Measurements from ENCODE around the gene POLR1H.

POLR1H gene

GRCh38 chr6:30097902-30098768 lies 37.1 kb downstream of the POLR1H start:
- H3K4me3 ChIP-seq (ENCODE audit: low read depth, low read length): no peak overlapping the region
- no peak overlapping the region for H3K9ac ChIP-seq (ENCODE audit: low read depth, low read length)
- peaks cover 91% of the 10 kb centered on the region for H3K27me3 ChIP-seq (ENCODE audit: control insufficient read depth, insufficient read depth, low read length)
- H3K27ac ChIP-seq (ENCODE audit: low read depth, low read length): no peak overlapping the region
- no peaks in the 10 kb centered on the region for H3K36me3 ChIP-seq (ENCODE audit: control insufficient read depth, insufficient read depth, low read length)
- peaks cover 23% of the 10 kb centered on the region for H3K4me1 ChIP-seq (ENCODE audit: control insufficient read depth, insufficient read depth, low read length)
- H3K9me3 ChIP-seq (ENCODE audit: control insufficient read depth, insufficient read depth, low read length): no peaks in the 10 kb centered on the region

- no peaks in the 10 kb centered on the region for H3K36me3 ChIP-seq (ENCODE audit: control insufficient read depth, insufficient read depth, low read length)
- no peak overlapping the region for H3K9ac ChIP-seq (ENCODE audit: low read depth, low read length)
- H3K9me3 ChIP-seq (ENCODE audit: control insufficient read depth, insufficient read depth, low read length): no peaks in the 10 kb centered on the region
- peaks cover 28% of the 10 kb centered on the region for H3K4me1 ChIP-seq (ENCODE audit: control insufficient read depth, insufficient read depth, low read length)
- peak overlapping the region; percentile 65 for H3K4me3 ChIP-seq (ENCODE audit: low read depth, low read length)
- peaks cover 97% of the 10 kb centered on the region for H3K27me3 ChIP-seq (ENCODE audit: control insufficient read depth, insufficient read depth, low read length)
- no peak overlapping the region for H3K27ac ChIP-seq (ENCODE audit: low read depth, low read length)
These were observed 39.1 kb downstream of the POLR1H start for GRCh38 chr6:30100154-30100553.

DNA sequence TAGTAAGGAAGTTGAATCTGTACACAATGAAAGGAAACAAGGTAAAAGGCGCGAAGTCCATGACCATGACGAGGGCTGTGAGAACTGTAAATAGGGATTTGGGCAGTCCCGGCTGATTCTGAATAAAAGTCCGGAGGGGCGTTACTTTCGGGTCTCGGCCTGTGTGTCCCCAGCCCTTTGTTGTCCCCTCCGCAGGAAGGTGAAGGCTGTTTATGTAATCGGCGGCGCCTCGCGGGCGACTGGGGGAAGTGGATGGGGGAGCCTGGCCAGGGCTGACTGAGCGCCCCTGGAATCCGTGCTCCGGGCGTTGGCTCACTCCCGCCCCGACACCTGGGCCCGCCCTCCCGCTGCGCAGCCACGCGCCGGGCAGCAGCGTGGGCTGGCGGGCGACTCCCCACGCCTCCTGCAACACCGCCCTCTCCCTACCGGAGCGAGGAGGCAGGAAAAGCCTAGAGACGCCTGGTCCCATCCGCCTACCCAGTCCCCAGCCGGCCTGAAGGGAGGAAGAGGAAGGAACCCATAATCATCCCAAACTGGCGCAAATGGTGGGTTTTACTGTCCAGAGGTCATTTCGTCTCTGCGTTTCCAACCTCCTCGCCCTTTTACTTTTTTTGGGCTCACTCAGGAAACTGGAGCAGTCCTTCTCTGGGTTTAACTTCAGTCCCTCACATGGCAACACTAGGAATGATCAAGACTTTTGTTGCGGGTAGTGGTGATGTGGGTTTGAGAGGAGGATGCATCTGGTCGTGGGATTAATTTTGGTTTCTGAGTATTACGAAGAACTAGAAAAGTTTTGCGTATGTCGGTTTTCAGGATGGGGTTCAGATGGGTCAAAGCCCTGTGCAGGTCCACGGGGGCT lies 39.7 kb downstream of the POLR1H start:
- Histone ChIP-seq H3K9me3 (ENCODE audit: control insufficient read depth, insufficient read depth, low read length) (no peaks in the 10 kb centered on the region), H3K27me3 (ENCODE audit: control insufficient read depth, insufficient read depth, low read length) (peaks cover 93% of the 10 kb centered on the region), H3K27ac (ENCODE audit: low read depth, low read length) (no peak overlapping the region), H3K4me3 (ENCODE audit: low read depth, low read length) (peak overlapping the region; percentile 65), H3K4me1 (ENCODE audit: control insufficient read depth, insufficient read depth, low read length) (peaks cover 26% of the 10 kb centered on the region), H3K36me3 (ENCODE audit: control insufficient read depth, insufficient read depth, low read length) (no peaks in the 10 kb centered on the region), H3K9ac (ENCODE audit: low read depth, low read length) (no peak overlapping the region)

DNA sequence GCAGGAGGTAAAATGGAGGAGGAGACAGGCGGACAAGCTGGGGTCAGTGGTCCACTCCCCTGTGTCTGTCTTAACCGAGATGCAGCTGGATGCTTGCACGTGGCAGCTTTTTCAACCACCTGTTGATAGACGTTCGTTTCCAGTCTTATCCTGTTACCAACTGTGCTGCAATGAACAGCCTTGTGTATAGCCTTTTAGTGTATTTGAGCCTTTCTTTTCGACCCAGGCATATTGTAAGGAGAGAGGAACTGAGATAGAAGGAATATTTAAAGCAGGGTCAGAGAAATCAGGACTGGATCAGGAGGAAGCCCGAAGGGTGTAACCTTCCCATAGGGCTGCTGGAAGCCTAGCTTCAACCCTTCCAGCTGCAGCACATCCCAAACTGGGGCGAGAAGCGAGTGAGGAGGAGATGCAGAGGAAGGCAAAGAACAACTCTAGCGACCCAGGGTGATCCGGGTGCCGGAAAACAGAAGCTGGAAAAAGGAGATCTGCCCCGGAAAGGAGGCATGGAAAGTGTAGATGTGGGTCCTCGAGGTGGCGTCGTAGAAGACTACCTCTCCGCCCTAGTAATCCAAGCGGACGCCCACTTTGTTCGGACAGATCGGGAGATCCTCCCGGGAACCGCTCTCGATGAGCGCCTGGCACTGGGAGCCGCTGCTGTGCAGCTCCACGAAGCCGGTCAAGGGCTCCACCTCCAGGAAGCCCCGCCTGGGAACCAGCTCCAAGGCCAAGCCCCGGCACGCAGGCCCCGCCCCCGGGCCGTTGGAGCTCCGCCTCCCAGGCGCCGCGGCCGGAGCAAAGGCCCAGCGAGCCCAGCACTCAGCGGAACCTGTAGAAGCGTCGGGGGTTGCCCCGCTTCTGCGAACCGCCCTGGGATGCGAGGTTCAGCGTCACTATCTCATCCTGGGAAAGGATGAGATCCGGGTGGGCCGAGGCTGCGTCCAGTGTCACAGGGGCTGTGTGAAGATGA lies 40.7 kb downstream of the POLR1H start:
- Histone ChIP-seq H3K4me3 (ENCODE audit: low read depth, low read length) (peak overlapping the region; percentile 65), H3K9ac (ENCODE audit: low read depth, low read length) (no peak overlapping the region), H3K4me1 (ENCODE audit: control insufficient read depth, insufficient read depth, low read length) (peaks cover 25% of the 10 kb centered on the region), H3K27ac (ENCODE audit: low read depth, low read length) (no peak overlapping the region), H3K9me3 (ENCODE audit: control insufficient read depth, insufficient read depth, low read length) (no peaks in the 10 kb centered on the region), H3K27me3 (ENCODE audit: control insufficient read depth, insufficient read depth, low read length) (peaks cover 90% of the 10 kb centered on the region), H3K36me3 (ENCODE audit: control insufficient read depth, insufficient read depth, low read length) (no peaks in the 10 kb centered on the region)

DNA sequence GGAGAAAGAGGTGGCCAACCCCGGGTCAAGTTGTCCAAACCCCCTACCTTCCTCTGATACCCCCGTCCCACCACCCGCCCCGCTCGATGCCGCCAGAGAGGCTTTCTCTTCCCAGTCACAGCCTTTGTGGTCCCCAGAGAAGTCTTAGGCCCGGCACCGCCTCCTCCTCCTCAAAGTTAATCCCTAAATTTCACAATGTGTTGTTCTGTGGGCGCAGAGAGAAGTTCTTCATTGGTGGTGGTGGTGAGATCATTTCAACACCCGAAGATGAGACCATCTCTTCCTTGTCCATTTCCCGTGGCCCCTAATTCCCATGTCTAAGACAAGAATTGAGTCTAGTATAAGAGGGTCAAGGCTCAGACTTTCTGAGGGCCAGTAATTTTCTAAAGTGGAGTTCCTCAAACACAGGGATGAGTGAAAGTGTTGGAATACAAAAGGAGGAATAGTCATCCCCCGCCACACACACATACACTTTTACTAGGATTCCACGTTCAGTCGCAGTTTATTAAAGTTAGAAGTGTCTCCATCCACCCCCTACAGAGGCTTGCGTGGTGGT lies 41.4 kb downstream of the POLR1H start:
- peaks cover 25% of the 10 kb centered on the region for H3K4me1 ChIP-seq (ENCODE audit: control insufficient read depth, insufficient read depth, low read length)
- H3K4me3 ChIP-seq (ENCODE audit: low read depth, low read length): peak overlapping the region; percentile 65
- H3K36me3 ChIP-seq (ENCODE audit: control insufficient read depth, insufficient read depth, low read length): no peaks in the 10 kb centered on the region
- H3K27me3 ChIP-seq (ENCODE audit: control insufficient read depth, insufficient read depth, low read length): peaks cover 83% of the 10 kb centered on the region
- no peak overlapping the region for H3K9ac ChIP-seq (ENCODE audit: low read depth, low read length)
- H3K27ac ChIP-seq (ENCODE audit: low read depth, low read length): no peak overlapping the region
- no peaks in the 10 kb centered on the region for H3K9me3 ChIP-seq (ENCODE audit: control insufficient read depth, insufficient read depth, low read length)

- Histone ChIP-seq H3K27me3 (ENCODE audit: control insufficient read depth, insufficient read depth, low read length) (peaks cover 75% of the 10 kb centered on the region), H3K9me3 (ENCODE audit: control insufficient read depth, insufficient read depth, low read length) (no peaks in the 10 kb centered on the region), H3K36me3 (ENCODE audit: control insufficient read depth, insufficient read depth, low read length) (no peaks in the 10 kb centered on the region), H3K9ac (ENCODE audit: low read depth, low read length) (no peak overlapping the region), H3K4me1 (ENCODE audit: control insufficient read depth, insufficient read depth, low read length) (peaks cover 25% of the 10 kb centered on the region), H3K4me3 (ENCODE audit: low read depth, low read length) (peak overlapping the region; percentile 64), H3K27ac (ENCODE audit: low read depth, low read length) (no peak overlapping the region)
These were observed 42.2 kb downstream of the POLR1H start for GRCh38 chr6:30102970-30103871.

- H3K36me3 ChIP-seq (ENCODE audit: control insufficient read depth, insufficient read depth, low read length): no peaks in the 10 kb centered on the region
- H3K9me3 ChIP-seq (ENCODE audit: control insufficient read depth, insufficient read depth, low read length): no peaks in the 10 kb centered on the region
- H3K4me3 ChIP-seq (ENCODE audit: low read depth, low read length): peak overlapping the region; percentile 64
- H3K4me1 ChIP-seq (ENCODE audit: control insufficient read depth, insufficient read depth, low read length): peaks cover 25% of the 10 kb centered on the region
- peaks cover 69% of the 10 kb centered on the region for H3K27me3 ChIP-seq (ENCODE audit: control insufficient read depth, insufficient read depth, low read length)
- no peak overlapping the region for H3K9ac ChIP-seq (ENCODE audit: low read depth, low read length)
- no peak overlapping the region for H3K27ac ChIP-seq (ENCODE audit: low read depth, low read length)
These were observed 42.8 kb downstream of the POLR1H start for GRCh38 chr6:30103872-30104179.

DNA sequence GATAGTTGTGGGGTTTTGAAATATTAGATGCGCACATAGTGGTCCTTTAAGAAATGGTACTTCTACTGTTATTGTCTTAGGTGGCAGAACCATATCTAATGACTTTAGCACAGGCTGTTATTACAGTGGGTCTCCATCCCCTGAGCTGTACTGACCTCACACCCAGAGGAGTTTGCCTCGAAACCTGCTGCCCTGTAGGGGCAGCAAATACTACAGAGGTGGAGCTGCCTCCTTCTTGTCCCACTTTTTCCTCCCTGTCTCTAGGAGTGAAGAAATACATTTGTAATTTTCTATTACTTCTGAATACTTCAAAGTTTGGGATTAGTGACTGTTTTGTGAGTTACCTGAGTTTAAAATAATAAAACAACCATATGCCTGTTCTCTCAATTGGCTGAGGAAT lies 43.6 kb downstream of the POLR1H start:
- H3K27ac ChIP-seq (ENCODE audit: low read depth, low read length): no peak overlapping the region
- no peak overlapping the region for H3K4me3 ChIP-seq (ENCODE audit: low read depth, low read length)
- no peaks in the 10 kb centered on the region for H3K36me3 ChIP-seq (ENCODE audit: control insufficient read depth, insufficient read depth, low read length)
- H3K4me1 ChIP-seq (ENCODE audit: control insufficient read depth, insufficient read depth, low read length): peaks cover 24% of the 10 kb centered on the region
- peaks cover 61% of the 10 kb centered on the region for H3K27me3 ChIP-seq (ENCODE audit: control insufficient read depth, insufficient read depth, low read length)
- no peak overlapping the region for H3K9ac ChIP-seq (ENCODE audit: low read depth, low read length)
- no peaks in the 10 kb centered on the region for H3K9me3 ChIP-seq (ENCODE audit: control insufficient read depth, insufficient read depth, low read length)

DNA sequence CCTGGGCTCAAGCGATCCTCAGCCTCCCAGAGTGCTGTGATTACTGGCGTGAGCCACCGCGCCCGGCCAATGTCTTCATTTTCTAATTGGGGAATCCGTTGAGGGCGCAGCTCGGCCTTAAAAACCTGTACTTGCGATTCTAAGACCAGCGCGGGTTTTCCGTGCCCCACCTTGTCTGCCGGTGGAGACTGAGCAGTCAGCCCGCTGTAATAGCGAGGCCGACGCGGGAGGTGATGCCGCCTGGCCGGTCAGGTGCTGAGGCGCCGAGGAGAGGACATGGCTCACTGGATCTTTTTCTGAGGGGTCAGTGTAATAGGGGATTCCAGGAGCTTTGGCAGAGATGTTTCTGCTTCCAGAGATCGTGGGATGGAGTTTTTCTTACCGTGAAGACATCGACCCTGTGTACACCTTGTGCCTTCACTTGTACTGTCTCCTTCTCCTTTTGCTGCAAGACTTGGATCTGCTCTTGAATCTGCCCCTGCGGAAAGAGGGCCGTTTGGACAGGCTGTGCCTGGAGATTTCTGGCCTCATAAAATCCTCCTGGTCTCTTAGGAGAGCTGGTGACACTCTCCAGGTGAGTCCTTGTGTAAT lies 50.3 kb downstream of the POLR1H start:
- no peak overlapping the region for H3K27ac ChIP-seq (ENCODE audit: low read depth, low read length)
- H3K27me3 ChIP-seq (ENCODE audit: control insufficient read depth, insufficient read depth, low read length): peaks cover 40% of the 10 kb centered on the region
- no peaks in the 10 kb centered on the region for H3K36me3 ChIP-seq (ENCODE audit: control insufficient read depth, insufficient read depth, low read length)
- H3K4me3 ChIP-seq (ENCODE audit: low read depth, low read length): no peak overlapping the region
- H3K9ac ChIP-seq (ENCODE audit: low read depth, low read length): no peak overlapping the region
- H3K9me3 ChIP-seq (ENCODE audit: control insufficient read depth, insufficient read depth, low read length): no peaks in the 10 kb centered on the region
- H3K4me1 ChIP-seq (ENCODE audit: control insufficient read depth, insufficient read depth, low read length): no peaks in the 10 kb centered on the region

Measured in HUES48 (cell line).